NCI-H1694 treated with DMSO at 0.1 percent for 48 hours (cell line): Measurements from ENCODE around the gene SPEF1.

Experiments used
- DNase-seq: peaks from one replicate; lab custom pipeline; 2025; lab: John Stamatoyannopoulos, UW

SPEF1 gene

GRCh38 chr20:3748073-3748472 lies 33.2 kb downstream of the SPEF1 start:
- no peak for DNase-seq

DNA sequence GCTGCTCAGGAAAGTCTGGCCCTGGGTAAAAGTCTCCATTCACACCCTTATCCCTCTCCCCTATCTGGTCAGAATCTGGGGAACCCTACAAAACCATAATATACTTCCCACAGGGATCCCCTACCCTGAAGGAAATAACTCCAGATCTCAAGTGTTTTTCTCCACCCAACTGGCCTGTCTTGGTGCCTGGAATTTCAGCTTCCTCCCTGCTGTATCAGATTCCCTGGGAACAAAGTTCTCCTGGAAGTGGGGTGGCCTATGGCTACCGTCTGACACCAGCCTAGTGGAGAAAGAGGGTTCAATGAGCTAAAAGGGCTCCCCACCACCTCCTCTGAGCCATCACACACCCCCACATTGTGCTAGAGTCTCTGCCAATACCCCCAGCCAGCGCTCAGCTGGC lies 33.8 kb downstream of the SPEF1 start:
- no peak for DNase-seq

GRCh38 chr20:3745686-3746173 lies 35.5 kb downstream of the SPEF1 start:
- DNase-seq, result no peak

DNA sequence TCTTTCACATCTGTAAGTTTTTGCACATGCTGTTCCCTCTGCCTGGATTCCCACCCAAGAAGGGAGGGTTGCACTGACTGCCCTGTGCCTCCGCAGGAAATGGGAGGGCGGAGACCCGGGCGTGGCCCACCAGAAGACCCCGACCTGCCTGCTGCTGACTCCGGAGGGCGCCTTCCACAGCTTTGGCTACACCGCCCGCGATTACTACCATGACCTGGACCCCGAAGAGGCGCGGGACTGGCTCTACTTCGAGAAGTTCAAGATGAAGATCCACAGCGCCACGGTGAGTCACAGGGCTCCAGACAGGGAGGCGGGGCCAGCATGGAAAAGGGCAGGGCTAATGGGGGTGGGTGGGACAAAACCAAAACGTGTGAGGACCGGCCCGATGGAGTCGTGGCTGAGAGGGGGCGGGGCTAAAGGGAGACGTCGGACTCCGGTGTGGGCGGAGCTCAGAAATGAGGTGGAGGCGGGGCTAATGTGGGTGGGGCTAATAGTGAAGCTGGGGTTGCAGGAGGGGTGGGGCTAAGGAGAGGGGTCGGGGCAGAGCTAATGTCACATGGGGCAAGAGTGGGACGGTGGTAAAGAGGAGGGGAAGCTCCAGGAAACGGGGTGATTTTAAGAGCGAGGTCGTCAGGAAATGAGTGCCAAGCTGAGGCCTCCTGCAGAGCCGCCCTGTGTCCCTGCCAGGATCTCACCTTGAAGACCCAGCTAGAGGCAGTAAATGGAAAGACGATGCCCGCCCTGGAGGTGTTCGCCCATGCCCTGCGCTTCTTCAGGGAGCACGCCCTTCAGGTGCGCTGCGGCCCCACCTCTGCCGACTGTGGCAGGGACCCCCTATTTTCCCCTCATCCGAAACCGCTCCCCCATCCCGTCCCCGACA lies 36.2 kb downstream of the SPEF1 start:
- no peak for DNase-seq

GRCh38 chr20:3744037-3744436 lies 37.2 kb downstream of the SPEF1 start:
- no peak for DNase-seq

- DNase-seq, result no peak
These were observed 38.0 kb downstream of the SPEF1 start for GRCh38 chr20:3743251-3743650.

DNA sequence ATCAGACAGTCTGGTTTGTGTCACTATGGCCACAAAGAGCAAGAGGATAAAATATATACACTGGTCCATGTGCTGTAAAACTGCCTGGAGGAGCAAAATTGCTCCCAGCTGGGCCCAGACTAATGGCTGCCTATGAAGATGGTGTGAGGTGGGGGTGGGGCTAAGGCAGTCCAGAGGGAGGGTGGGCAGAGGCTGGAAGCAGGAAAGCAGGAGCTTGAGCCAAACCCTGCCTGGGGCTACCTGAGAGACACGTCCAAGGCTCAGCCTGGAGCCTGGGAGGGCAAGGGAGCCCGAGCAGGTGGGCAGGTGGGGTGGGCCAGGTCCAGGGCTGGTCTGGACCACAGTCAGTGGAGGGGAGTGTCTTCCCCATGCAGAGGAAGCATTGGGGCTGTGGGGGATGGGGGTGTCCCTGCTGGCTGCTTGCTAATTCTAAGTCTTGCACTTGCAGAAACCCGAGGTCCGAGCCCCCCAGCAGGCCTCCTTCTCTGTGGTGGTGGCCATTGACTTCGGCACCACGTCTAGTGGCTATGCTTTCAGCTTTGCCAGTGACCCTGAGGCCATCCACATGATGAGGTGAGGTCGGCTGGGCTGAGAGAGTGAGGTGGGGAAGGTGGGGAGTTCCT lies 39.3 kb downstream of the SPEF1 start:
- no peak for DNase-seq

- DNase-seq, result no peak
These were observed 40.5 kb downstream of the SPEF1 start for GRCh38 chr20:3740615-3741301.

- no peak for DNase-seq
These were observed 41.3 kb downstream of the SPEF1 start for GRCh38 chr20:3739926-3740451.

GRCh38 chr20:3739054-3739925 lies 42.0 kb downstream of the SPEF1 start:
- no peak for DNase-seq

DNA sequence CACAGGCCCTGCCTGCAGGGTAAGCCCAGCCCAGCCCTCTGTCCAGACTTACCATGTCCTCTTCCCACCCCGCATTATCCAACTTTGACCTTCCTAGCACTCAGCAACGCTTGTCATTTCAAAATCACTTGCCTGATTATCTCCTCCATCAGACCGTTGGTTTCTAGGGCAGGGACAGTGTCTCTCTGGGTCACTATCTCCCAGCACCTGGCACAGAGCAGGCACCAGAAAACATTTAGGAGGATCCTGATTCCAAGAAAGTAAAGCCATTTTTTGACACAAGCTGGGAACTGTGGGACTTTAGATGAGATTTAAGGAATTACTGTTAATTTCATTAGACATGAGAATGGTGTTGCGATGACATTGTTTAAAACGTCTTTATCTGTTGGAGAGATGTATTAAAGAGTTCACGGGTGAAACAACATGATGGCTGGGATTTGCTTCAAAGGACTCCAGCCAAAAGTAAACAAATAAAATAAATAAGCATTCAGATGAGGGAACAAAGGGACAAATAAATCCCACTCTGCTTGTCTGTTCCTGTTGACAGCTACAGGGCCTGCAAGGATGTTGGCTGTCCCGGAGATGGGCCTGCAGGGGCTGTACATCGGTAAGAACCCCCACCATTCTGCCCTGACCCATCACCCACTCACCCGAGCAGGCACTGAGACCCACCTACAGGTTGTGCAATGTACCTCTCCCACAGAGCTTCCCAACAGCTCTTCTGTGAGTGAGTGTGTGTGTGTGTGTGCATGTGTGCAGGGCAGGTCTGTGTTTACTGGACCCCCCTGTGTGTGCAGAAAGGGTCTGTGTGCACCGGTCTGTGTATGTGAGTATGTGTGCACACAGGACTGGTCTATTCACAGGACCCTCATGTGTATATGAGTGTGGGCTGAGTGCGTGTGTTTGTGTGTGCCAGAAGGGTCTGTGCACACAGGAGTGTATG lies 42.9 kb downstream of the SPEF1 start:
- no peak for DNase-seq

GRCh38 chr20:3735768-3736167 lies 45.5 kb downstream of the SPEF1 start:
- no peak for DNase-seq

- DNase-seq, result no peak
These were observed 47.0 kb downstream of the SPEF1 start for GRCh38 chr20:3734111-3734843.

DNA sequence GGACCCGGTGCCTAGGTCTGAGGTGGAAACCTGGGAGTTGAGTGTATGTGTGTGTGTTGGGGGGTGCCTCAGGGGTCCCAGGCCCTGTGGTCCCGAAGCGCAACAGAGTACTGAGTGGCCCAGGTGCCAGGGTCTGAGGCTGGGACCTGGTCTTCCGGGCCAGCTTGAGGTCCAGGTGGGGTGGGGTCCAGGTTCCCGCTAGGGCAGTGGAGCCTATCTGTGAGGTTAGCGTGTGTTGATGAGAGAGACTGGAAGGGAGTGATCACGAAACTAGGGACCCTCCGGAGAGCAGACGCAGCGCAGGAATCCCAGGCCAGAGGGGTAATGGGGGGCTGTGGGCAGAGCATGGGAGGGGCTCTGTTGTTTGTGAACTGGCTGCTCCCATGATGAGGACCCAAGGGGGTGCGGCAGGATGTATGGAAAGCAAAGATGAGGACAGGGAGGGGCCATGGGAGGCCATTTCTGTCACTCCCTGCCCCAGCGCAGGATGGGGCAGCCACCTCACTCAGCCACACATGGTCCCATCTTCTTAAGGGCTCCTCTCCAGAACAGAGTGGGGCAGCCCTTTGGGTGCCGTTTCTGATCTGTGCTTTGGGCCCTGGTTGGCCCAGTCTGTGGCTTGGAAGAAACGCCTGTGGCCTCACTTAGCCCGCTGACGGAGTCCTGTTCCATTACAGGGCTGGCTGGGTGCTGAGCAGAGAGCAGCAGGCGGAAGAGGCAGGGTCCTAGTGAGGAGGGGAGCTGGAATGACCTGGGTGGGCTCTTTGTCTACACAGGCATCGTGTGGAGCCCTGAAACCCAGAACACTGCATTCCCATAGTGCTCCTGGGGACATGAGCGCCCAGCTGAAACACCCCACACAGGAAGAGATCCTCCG lies 47.9 kb downstream of the SPEF1 start:
- no peak for DNase-seq

- no peak for DNase-seq
These were observed 48.7 kb downstream of the SPEF1 start, which contains the start of gene HSPA12B for GRCh38 chr20:3732327-3733118. TSS of gene HSPA12B (plus strand) at chr20:3732685. CDS start at chr20:3738675, 5,990 bp downstream.

DNA sequence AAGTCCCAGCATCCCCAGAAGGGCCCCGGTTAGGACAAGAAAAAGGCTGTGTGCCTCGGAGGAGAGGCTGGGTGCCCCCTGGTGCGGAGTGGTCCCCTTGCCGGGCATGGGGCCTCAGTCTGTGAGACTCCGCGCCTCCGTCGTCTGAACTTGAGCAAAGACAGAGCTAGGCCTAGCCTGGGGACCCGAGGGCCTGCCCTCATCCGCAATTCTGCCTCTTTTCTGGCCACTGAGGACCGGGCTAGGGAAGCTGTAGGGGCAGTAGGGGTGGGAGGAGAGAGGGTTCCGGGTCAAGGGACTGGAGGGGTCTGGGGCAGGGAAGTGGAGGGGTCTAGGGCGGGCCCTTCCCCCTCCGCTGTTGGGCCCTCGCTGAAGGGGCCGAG lies 49.3 kb downstream of the SPEF1 start:
- DNase-seq, result no peak

- no peak for DNase-seq
These were observed 50.2 kb downstream of the SPEF1 start for GRCh38 chr20:3730803-3731672.
